Fibroblast of lung (primary cell): Measurements from ENCODE around the gene FBLN2. TPM values are rescaled to one million over a fixed set of nuclear protein-coding genes. Genes with fewer than 3 reads are reported as not detected.

Experiments used
- DNase-seq, 2 donors: peaks; one replicate each; pipeline versions ENCODE4 v3.0.0 to v3.0.0-alpha.2; 2010; ENCODE audit warnings: low read depth in 2 of 2
- H2AFZ ChIP-seq: 2 replicates; pipeline ENCODE4 v1.5.1; 2012; ENCODE audit warnings: low read length, control low read depth, inconsistent platforms
- H3K27ac ChIP-seq: 2 replicates; pipeline ENCODE4 v1.5.1; 2011; ENCODE audit warnings: low read length, control low read depth; ENCODE audit not compliant: insufficient read depth
- H3K27me3 ChIP-seq: 2 replicates; pipeline ENCODE4 v1.5.1; 2011; ENCODE audit warnings: mild to moderate bottlenecking, low read length; ENCODE audit not compliant: control insufficient read depth, insufficient read depth
- H3K36me3 ChIP-seq: 2 replicates; pipeline ENCODE4 v1.5.1; 2011; ENCODE audit warnings: low read length; ENCODE audit not compliant: control insufficient read depth, insufficient read depth
- H3K4me1 ChIP-seq: 2 replicates; pipeline ENCODE4 v1.5.1; 2011; ENCODE audit warnings: low read length; ENCODE audit not compliant: control insufficient read depth, insufficient read depth; ENCODE audit errors: extremely low read depth
- H3K4me2 ChIP-seq: 2 replicates; pipeline ENCODE4 v1.5.1; 2011; ENCODE audit warnings: low read length, control low read depth; ENCODE audit not compliant: insufficient read depth; ENCODE audit errors: extremely low read depth
- H3K4me3 ChIP-seq, 4 experiments: fragments of 200-600 bp in 1 of 4; sonication (generic) in 1 of 4; replicated peaks in 1 of 4; 2 replicates each; pipeline ENCODE4 v1.5.1; 2011 to 2016; ENCODE audit warnings: low read length in 4 of 4, low read depth in 3 of 4, mild to moderate bottlenecking in 3 of 4, control low read depth in 2 of 4, inconsistent platforms in 1 of 4, mixed read lengths in 1 of 4; ENCODE audit not compliant: insufficient read depth in 1 of 4; ENCODE audit errors: control extremely low read depth in 1 of 4
- H3K79me2 ChIP-seq: 2 replicates; pipeline ENCODE4 v1.5.1; 2012; ENCODE audit warnings: mild to moderate bottlenecking, low read length, inconsistent platforms; ENCODE audit not compliant: control insufficient read depth, insufficient read depth
- H3K9ac ChIP-seq: 2 replicates; pipeline ENCODE4 v1.5.1; 2011; ENCODE audit warnings: mild to moderate bottlenecking, low read length, control low read depth; ENCODE audit not compliant: insufficient read depth
- H3K9me3 ChIP-seq: 2 replicates; pipeline ENCODE4 v1.5.1; 2012; ENCODE audit warnings: low read depth, low read length; ENCODE audit not compliant: control insufficient read depth, insufficient read depth
- H4K20me1 ChIP-seq: 2 replicates; pipeline ENCODE4 v1.5.1; 2011; ENCODE audit warnings: low read length; ENCODE audit not compliant: control insufficient read depth, insufficient read depth; ENCODE audit errors: extremely low read depth
- EZH2 ChIP-seq: IDR thresholded peaks from 2 replicates; pipeline ENCODE4 v1.5.1; 2012; ENCODE audit warnings: low read length, control low read depth, mild to moderate bottlenecking; ENCODE audit errors: missing control alignments
- polyA plus RNA-seq, 2 donors: library from polyadenylated mRNA; depleted of rRNA in 1 of 2; stranded (reverse) in 1 of 2; unstranded in 1 of 2; fragments of >200 nt; gene quantifications; 2 replicates each; pipeline ENCODE4 v1.2.1, GENCODE V29; 2011 to 2012; ENCODE audit warnings: missing spikeins in 1 of 2
- total RNA-seq: library from RNA; depleted of rRNA; stranded (reverse); fragments of >200 nt; gene quantifications from 2 replicates; pipeline ENCODE4 v1.2.1, GENCODE V29; 2014
- TF ChIP-seq, protein P1 (sequence below), 2 donors: IDR thresholded peaks in 1 of 2; conservative IDR thresholded peaks in 1 of 2; 1 replicate in 1 of 2; 2 replicates in 1 of 2; pipeline ENCODE4 v1.5.1; 2011 to 2012; ENCODE audit warnings: low read length in 2 of 2, control low read depth in 1 of 2, inconsistent platforms in 1 of 2, low read depth in 1 of 2, mild to moderate bottlenecking in 1 of 2

The FBLN2 gene
- total and polyA plus RNA-seq, 2 donors (not counting 1 experiment from before 2014, with no cell fraction given) = 25.4 to 138 TPM

DNA sequence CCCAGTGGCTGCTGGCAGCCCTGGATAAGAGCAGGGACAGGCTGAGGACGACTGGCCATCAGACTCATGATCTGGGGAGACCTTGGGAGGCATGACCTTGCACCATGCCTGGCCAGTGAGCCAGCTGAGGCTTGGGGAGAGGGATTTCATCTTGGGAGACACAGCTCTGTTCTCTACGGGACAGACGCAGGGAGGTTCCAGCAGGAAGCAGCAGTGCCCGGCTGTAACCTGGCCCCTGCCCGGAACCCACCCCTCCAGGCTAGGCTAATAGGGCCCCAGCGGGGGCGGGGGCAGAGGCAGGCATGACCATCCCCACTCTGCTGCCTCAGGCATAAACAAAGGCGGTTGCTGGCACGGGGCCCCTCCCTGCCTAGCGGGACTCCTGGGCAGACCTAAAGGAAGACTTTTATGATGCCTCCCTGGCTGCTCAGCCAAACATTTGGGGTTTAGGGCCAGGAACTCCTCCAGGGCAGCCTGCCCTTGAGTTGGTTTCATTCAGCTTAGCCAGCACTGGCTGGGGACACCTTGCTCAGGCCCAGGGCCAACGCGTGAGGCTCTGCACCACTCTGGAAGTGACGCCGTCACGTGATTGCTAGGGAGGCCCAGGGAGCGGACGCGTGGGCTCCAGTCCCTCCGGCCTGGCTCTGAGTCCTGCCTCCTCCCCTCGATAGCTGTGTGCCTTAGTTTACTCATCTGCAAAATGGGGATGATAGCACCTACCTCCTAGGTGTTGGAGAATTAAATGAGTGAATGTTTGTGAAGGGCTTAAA is 41.2 kb upstream of the FBLN2 start:
- TF ChIP-seq, protein P1, sequence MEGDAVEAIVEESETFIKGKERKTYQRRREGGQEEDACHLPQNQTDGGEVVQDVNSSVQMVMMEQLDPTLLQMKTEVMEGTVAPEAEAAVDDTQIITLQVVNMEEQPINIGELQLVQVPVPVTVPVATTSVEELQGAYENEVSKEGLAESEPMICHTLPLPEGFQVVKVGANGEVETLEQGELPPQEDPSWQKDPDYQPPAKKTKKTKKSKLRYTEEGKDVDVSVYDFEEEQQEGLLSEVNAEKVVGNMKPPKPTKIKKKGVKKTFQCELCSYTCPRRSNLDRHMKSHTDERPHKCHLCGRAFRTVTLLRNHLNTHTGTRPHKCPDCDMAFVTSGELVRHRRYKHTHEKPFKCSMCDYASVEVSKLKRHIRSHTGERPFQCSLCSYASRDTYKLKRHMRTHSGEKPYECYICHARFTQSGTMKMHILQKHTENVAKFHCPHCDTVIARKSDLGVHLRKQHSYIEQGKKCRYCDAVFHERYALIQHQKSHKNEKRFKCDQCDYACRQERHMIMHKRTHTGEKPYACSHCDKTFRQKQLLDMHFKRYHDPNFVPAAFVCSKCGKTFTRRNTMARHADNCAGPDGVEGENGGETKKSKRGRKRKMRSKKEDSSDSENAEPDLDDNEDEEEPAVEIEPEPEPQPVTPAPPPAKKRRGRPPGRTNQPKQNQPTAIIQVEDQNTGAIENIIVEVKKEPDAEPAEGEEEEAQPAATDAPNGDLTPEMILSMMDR (conservative IDR thresholded peaks at IDR 0.05 in 1 of 2, IDR thresholded peaks at IDR 0.05 in 1 of 2; ENCODE audit: low read depth in 1 of 2, low read length in 2 of 2) = no peak
- no peak for TF ChIP-seq EZH2
- H3K9me3 ChIP-seq = no peaks in the 10 kb centered on the region
- no peak overlapping the region for H3K4me3 ChIP-seq
- H4K20me1 ChIP-seq = no peaks in the 10 kb centered on the region
- peak in 1 of 2 donors; percentile 26 for DNase-seq
- H3K4me2 ChIP-seq = peak overlapping the region; percentile 37
- H2AFZ ChIP-seq = no peak overlapping the region
- H3K27me3 ChIP-seq = no peaks in the 10 kb centered on the region
- peaks cover 2% of the 10 kb centered on the region for H3K4me1 ChIP-seq
- no peaks in the 10 kb centered on the region for H3K79me2 ChIP-seq
- no peaks in the 10 kb centered on the region for H3K36me3 ChIP-seq
- H3K9ac ChIP-seq = no peak overlapping the region
- H3K27ac ChIP-seq = no peak overlapping the region

DNA sequence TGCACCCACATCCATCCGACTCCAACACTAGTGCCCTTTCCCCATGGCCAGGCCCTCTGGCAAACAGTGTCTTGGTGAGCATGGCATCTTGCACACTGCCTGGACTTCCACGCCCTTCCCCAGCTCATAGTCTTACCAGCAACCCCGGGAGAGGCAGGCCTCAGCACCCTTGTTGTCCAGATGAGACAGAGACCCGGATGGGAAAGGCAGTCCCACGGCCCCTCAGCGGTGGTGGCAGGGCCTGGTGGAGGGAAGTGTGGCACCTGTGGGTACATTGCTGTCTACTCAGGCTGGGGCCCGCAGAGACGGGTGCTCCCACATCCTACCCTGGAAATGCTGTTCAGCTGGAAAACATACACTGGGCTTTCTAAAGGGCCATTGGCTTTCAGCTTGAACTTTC is 40.4 kb upstream of the FBLN2 start:
- H3K79me2 ChIP-seq = no peaks in the 10 kb centered on the region
- no peak for DNase-seq

DNA sequence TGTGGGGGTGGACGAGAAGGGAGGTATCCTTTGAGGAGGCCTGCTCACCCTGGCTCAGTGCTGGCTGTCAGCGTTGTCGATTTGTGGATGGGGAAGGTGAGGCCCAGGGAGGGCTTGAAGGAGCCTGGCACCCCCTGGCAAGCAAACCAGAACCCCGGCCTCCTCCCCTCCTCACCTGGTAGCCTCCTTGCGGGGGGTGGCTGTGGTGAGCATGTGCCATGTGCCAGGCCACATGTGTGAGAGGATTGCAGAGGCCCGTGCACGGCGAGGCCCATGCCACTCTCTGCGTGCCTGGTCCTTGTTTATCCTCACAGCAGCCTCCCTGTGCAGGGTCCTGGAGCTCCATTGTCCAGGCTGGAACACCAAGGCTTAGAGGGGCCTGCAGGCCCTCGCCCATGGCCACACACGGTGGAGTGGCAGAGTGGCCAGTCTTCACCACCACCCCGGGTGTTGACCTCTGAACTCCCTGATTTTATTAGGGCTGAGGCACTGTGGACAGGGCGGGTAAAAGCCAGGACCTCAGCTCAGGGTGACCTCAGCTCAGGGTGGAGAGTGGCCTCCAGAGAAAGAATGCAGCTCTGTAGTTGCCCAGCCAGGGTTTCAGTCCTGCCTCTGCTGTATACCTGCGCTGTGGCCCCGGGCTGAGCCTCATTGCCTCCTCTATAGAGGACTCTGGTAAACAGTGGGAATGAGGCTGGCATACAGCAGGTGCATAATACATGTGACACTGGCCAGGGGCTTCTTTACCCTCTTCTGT is 39.7 kb upstream of the FBLN2 start:
- Histone ChIP-seq H2AFZ (no peak overlapping the region), H3K9me3 (no peaks in the 10 kb centered on the region), H3K27ac (no peak overlapping the region)

More for the DNA sequence above, 40.4 kb upstream of the FBLN2 start:
- no peak overlapping the region for H2AFZ ChIP-seq
- H3K27me3 ChIP-seq = no peaks in the 10 kb centered on the region
- no peaks in the 10 kb centered on the region for H3K9me3 ChIP-seq
- H3K36me3 ChIP-seq = no peaks in the 10 kb centered on the region
- no peak overlapping the region for H3K4me2 ChIP-seq
- no peak overlapping the region for H3K4me3 ChIP-seq
- no peaks in the 10 kb centered on the region for H4K20me1 ChIP-seq
- H3K4me1 ChIP-seq = peaks cover 2% of the 10 kb centered on the region
- no peak overlapping the region for H3K9ac ChIP-seq
- TF ChIP-seq EZH2 = no peak
- TF ChIP-seq, protein P1 (conservative IDR thresholded peaks at IDR 0.05 in 1 of 2, IDR thresholded peaks at IDR 0.05 in 1 of 2; ENCODE audit: low read depth in 1 of 2, low read length in 2 of 2) = no peak
- no peak overlapping the region for H3K27ac ChIP-seq

More for the DNA sequence above, 39.7 kb upstream of the FBLN2 start:
- H3K27me3 ChIP-seq = no peaks in the 10 kb centered on the region
- no peak overlapping the region for H3K4me2 ChIP-seq
- H3K4me3 ChIP-seq = no peak overlapping the region
- H3K36me3 ChIP-seq = no peaks in the 10 kb centered on the region
- H3K4me1 ChIP-seq = peaks cover 2% of the 10 kb centered on the region
- DNase-seq = no peak
- H3K79me2 ChIP-seq = no peaks in the 10 kb centered on the region
- no peaks in the 10 kb centered on the region for H4K20me1 ChIP-seq
- no peak overlapping the region for H3K9ac ChIP-seq
- TF ChIP-seq EZH2 = no peak
- TF ChIP-seq, protein P1 (conservative IDR thresholded peaks at IDR 0.05 in 1 of 2, IDR thresholded peaks at IDR 0.05 in 1 of 2; ENCODE audit: low read depth in 1 of 2, low read length in 2 of 2) = no peak
